Activated CD4-positive, alpha-beta T cell treated with anti-CD3 and anti-CD28 coated beads, Interleukin-2, Interleukin-4, amounts not matched to agents 100 ng/mL and 50 ng/mL, durations not matched to agents 16 hours and 8 hours (primary cell): Measurements from ENCODE around the gene CREBL2.

Source experiments
- DNase-seq: peaks from one replicate; pipeline ENCODE4 v3.0.0-alpha.2; 2020; ENCODE audit warnings: low spot score

CREBL2 gene

DNA sequence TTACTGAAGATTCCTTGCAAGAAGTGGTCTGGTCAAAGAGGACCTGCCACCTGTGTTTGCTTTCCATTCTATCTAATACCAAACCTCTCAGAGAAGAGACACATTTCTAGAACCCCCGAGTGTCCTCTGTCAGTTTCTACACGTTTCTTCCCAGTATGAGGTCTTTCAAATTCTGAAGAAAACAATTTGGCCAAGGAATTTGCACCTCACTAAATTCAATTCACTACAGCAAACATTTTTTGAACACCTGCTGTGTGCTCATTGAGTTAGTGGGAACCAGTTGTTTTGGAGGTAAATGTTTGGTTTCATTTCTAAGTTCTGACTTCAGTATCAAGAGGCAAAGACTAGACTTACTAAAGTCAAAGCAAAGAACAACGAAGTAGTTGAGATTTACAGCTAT lies 64.9 kb downstream of the CREBL2 start:
- no peak for DNase-seq

DNA sequence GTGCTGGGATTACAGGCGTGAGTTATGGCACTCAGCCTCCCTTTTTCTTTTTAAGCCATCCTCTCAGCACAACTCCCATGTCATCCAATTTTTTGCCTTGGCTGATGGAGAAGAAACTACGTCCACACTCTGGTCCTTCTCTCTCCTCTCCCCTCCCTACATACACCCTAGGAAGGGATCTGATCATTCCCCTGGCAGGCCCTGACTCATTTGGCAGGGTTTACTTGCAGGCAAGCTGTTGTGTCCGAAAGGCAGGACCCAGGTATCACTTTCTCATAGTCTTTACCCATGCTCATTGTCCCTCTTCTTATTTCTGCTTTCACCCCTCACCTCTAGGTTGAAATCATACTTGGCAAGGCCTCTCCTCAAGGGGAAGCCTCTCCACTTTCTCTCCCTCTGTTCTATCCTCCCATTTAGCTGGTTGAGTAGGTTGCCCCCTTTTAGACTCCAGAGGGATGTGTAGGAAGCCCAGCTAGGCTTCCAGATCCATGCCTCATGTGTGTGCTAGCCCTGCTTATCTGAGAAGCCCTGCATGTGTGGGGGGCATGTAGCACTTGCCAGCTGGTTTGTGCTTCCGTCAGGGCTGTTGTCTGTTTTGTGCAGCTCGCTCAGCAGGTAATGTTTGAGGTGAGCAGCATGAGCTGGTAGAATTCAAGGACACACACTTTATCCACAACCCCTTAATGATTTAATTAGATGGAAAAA lies 69.5 kb downstream of the CREBL2 start:
- no peak for DNase-seq

DNA sequence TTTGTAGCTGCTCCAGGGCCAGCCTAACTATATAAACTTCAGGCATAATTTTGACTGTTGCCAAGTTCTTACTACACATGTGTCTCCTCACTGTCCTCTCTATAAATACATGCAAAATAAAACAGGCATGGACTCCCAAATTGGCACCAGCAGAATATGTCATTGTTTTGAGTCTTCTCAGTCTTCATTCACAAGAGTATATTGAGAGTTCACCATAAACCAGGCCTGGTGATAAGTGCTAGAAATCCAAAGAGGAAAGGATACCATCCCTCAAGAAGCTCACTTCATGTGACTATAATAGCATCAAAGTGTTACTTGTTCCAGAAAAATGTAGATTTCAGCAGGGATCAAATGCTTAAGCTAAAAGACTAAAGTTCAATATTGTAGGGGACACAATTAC lies 70.6 kb downstream of the CREBL2 start:
- no peak for DNase-seq

DNA sequence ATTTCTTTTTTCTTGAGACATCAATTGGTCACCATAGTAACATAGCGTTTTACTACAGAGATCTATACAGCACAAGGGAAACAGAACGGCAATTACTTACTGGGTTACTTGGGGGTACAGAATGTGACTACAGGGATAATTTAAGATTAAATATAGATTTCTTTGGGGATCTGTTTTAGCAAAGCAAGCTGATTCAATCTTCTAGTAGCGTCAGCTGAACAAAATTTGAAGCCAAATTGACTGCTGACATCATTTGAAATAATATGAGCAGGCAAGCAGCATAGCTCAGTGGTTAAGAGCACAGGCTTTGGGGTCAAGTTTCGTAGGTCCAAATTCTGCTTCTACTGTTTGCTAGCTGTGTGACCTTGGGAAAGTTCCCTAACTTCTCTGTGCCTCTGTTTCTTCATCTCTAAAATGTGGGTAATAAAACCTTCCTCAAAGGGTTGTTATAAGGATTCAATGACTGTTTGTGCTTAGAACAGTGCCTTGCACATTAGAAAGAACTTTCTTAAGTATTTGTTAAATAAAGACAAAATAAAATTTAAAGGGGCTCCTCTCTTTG lies 71.5 kb downstream of the CREBL2 start:
- DNase-seq, result no peak

DNA sequence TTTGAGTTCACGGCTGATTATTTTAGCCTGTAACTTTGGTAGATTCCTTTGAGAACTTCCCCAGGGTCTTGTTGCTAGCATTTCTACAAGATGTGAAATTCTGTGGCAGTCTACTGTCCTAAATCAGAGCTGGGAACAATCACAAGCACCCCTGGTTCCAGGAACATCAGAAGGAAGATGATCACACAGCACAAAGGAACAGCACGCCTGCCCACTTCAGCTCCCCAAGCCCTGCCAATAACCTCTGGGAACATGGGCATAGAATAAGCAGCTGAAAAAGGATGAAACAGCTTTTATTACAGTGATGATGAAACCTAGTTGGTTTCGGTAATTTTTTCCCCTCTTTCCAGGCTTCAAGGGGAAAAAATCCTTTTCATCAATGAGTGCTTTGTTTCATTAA lies 72.0 kb downstream of the CREBL2 start:
- DNase-seq, result no peak

DNA sequence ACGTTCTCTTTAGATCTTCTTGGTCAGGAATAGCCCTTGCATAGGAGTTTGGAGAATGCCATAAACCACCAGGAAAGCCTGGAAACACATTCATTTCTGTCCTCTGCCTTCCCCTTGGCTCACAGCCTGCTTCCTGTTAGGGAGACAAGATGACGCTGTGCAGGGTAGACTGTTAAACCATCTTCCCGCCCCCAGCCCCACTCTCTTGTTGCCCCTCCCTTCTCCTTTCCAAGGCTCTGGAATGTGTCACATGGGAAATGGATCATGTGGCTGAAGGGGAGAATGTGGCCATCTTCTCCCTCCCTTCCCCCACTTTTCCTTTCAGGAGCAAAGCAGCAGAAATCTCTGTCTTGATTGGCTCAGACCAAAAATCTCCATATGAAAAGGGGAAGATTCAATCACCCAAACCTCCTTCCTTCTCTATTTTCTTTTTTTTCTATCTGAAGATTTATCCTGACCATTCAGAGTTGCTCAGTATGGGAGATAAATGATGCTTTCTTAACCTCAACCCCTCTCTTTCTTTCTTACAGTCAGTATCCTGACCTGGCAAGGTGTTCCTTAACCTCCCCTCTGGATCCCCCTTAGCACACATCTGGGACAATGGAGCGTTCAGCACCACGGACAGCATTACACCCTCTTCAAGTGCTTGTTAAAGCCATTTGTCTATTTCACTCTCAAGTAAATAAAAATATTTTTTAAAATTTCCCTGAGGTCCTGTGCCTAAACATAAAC lies 72.9 kb downstream of the CREBL2 start:
- DNase-seq, result no peak

DNA sequence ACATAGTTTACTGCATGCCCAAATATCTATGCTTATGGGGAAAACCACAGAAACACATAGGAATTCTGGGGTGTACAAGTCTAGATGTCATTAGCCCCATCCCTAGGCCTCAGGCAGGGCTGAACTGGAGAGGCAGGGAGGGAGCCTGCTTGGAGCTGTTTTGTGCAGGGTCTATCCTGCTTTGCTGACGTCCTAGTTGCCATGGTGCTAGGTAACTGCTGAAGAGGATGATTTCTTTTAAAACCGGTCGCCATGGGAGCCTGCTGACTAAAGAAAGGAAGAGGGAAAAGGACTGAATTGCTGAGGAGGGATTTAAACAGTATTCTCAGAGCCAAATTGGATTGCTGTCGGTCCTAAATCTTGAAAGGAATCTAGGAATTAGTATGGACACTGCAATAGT lies 73.6 kb downstream of the CREBL2 start:
- no peak for DNase-seq

DNA sequence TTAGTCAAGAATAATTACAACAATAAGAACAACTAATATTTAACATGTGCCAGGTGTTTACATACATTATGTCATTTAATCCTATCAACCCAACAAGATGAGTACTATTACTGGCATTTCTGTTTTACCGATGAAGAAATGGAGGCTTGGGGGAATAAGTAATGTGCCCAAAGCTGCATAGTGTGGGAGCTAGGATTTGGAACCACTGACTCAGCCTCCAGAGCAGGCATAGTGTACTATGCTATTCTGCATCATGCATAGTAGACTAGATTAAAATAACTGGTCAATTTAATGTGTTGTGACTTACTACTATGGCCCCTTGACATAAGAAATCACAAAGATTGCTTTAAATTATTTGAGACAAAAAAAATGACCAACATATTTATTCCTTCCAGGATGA lies 74.8 kb downstream of the CREBL2 start:
- DNase-seq, result no peak

DNA sequence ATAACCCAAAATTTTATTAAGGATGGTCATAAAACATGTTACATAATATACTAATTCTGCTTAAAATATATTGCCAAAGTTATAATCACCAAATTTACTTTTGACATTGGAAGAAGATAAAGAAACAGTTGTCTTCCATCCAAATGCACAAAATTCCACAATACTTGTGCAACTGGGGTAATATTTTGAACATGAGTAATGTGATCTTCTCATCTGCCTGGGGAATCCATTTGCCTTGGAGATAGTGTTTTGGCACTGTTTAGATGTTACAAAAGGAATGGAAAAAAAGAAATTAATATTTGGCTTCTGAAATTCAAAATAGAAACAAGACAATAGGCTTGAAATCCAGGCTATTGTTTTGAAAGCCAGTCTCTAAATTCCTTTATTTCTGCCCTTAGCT lies 75.2 kb downstream of the CREBL2 start:
- DNase-seq, result no peak

DNA sequence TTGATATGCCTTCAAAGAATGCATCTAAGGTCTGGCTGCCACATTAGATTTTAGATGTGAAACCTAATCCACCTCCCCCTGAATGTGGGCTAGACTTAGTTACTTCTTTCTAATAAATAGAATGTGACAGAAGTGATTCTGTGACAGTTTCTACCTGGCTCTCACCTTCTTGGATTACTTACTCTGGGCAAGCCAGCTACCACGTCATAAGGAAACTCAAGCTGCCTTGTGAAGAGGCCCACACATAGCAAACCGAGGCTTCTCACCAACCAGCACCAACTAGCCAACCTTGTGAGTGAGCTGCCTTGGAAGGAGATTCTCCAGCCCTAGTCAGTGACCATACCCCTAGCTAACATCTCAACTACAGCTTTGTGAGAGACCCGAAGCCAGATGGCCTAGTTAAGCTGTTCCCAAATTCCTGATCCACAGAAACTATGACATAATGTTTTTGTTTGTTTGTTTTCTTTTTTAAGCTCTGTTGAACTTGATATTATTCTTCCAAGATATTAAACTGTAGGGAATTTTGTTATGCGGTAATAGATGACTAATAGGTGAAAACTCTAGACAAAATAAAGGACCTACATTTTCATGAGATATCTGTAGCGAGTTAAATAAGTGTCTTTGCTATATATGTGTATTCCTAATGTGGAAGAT lies 78.1 kb downstream of the CREBL2 start:
- DNase-seq, result peak; percentile 52

DNA sequence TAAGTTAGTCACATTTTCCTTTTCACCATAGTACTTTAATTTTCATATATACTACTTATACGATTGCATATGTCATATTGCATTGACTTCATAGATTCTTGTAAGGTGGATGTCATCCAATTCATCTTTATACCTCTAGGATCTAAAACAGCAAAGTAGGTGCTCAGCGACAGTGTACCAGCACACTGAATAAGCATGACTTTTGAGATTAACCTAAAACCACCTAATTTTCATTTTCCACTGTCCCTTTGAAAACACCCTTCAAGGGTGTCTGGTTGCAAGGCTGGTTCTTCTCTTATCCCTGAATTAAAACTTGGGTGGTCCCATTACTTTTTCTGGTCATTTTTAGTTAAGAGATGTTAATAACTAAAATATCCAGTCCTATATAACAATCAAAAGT lies 79.9 kb downstream of the CREBL2 start:
- DNase-seq, result no peak

DNA sequence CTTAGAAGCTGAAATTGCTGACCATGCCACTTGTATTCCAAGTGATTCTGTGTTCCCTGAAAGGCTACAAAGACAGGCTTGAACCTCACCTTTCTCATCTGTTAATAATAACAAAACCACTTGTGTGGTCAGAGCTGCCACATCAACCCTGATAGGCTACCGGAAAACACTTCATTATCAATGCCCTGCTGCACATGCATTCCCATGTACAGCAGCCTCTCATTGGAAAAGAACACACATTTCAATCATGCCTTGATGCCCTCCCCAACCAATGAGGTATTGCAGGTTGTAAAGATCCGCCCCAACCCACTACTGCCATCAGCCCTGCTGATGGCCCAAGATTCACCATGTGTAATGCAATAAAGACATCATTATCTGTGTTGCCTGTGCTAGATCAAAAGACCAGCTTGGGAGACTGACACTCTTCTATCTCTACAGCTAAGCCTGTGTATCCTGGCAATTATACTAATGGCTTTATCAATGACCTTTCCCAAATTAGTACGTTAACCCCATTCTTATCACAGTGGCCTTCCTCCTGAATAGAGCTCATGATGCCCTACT lies 81.5 kb downstream of the CREBL2 start:
- peak; percentile 38 for DNase-seq
